NB4 (cell line): ENCODE results near the gene EXOC4.

ENCODE experiments used
- DNase-seq: peaks from one replicate; pipeline ENCODE4 v3.0.0; 2010; ENCODE audit warnings: low read depth
- H3K4me3 ChIP-seq: one replicate; pipeline ENCODE4 v1.5.1; 2011; ENCODE audit warnings: mild to moderate bottlenecking, low read depth, low read length, moderate library complexity
- CTCF ChIP-seq: IDR thresholded peaks from one replicate; pipeline ENCODE4 v1.5.1; 2012; ENCODE audit warnings: low read depth, low read length
- MAX ChIP-seq: IDR thresholded peaks from 2 replicates; pipeline ENCODE4 v1.6.1; 2011; ENCODE audit warnings: low read depth, low read length
- MYC ChIP-seq: IDR thresholded peaks from 2 replicates; pipeline ENCODE4 v1.6.1; 2011; ENCODE audit warnings: low read depth, low read length
- POLR2A ChIP-seq: IDR thresholded peaks from 2 replicates; pipeline ENCODE4 v1.6.1; 2011; ENCODE audit warnings: mild to moderate bottlenecking; ENCODE audit not compliant: insufficient read length; ENCODE audit errors: extremely low read depth

EXOC4 gene

GRCh38 chr7:133502498-133502897 lies 249.6 kb downstream of the EXOC4 start:
- no peak overlapping the region for H3K4me3 ChIP-seq
- TF ChIP-seq CTCF, result no peak
- TF ChIP-seq MAX, result no peak
- TF ChIP-seq POLR2A, result no peak
- TF ChIP-seq MYC, result no peak
- no peak for DNase-seq

- no peak for TF ChIP-seq MYC
- no peak for TF ChIP-seq CTCF
- no peak for TF ChIP-seq POLR2A
- no peak for TF ChIP-seq MAX
- H3K4me3 ChIP-seq, result no peak overlapping the region
- no peak for DNase-seq
Observed at GRCh38 chr7:133502972-133503371, 250.1 kb downstream of the EXOC4 start.

GRCh38 chr7:133504825-133505224 lies 251.9 kb downstream of the EXOC4 start:
- TF ChIP-seq POLR2A, result no peak
- no peak for TF ChIP-seq MAX
- TF ChIP-seq MYC, result no peak
- TF ChIP-seq CTCF, result no peak
- no peak for DNase-seq
- H3K4me3 ChIP-seq, result no peak overlapping the region

GRCh38 chr7:133509822-133510221 lies 256.9 kb downstream of the EXOC4 start:
- no peak for DNase-seq
- no peak for TF ChIP-seq MYC
- no peak for TF ChIP-seq POLR2A
- no peak for TF ChIP-seq MAX
- no peak for TF ChIP-seq CTCF
- no peak overlapping the region for H3K4me3 ChIP-seq

- H3K4me3 ChIP-seq, result no peak overlapping the region
- TF ChIP-seq CTCF (no peak), MYC (no peak), POLR2A (no peak), MAX (no peak)
- no peak for DNase-seq
Observed at GRCh38 chr7:133510326-133511055, 257.6 kb downstream of the EXOC4 start.
